T follicular helper cell (primary cell): Measurements from ENCODE around the gene ACOT2.
"Not testable (repeated sequence)": the region's sequence is repeated elsewhere in the genome, so short reads cannot be mapped to it uniquely, and the experiment has no call there.

Source experiments
- DNase-seq: peaks from one replicate; pipeline ENCODE4 v3.0.0-alpha.2; 2020; ENCODE audit warnings: low read depth

Gene ACOT2

GRCh38 chr14:73567951-73568885 is 795 bp upstream of the ACOT2 start:
- no peak for DNase-seq

- DNase-seq = not testable (repeated sequence)
Measured at GRCh38 chr14:73568886-73569184, 178 bp upstream of the ACOT2 start.

- DNase-seq = peak; percentile 31
Measured at GRCh38 chr14:73570913-73571312, 1.9 kb downstream of the ACOT2 start.

GRCh38 chr14:73573034-73573433 is 4.0 kb downstream of the ACOT2 start:
- DNase-seq = not testable (repeated sequence)

- DNase-seq = not testable (repeated sequence)
Measured at GRCh38 chr14:73573740-73574139, 4.7 kb downstream of the ACOT2 start.

- not testable (repeated sequence) for DNase-seq
Measured at GRCh38 chr14:73574251-73574650, 5.2 kb downstream of the ACOT2 start.

GRCh38 chr14:73576391-73576790 is 7.4 kb downstream of the ACOT2 start:
- DNase-seq = no peak

- not testable (repeated sequence) for DNase-seq
Measured at GRCh38 chr14:73577214-73577613, 8.2 kb downstream of the ACOT2 start.

GRCh38 chr14:73582102-73582979 is 13.3 kb downstream of the ACOT2 start:
- not testable (repeated sequence) for DNase-seq

GRCh38 chr14:73588695-73589094 is 19.7 kb downstream of the ACOT2 start:
- DNase-seq = no peak

- DNase-seq = no peak
Measured at GRCh38 chr14:73589116-73589515, 20.1 kb downstream of the ACOT2 start.

GRCh38 chr14:73590673-73591004 is 21.6 kb downstream of the ACOT2 start:
- DNase-seq = not testable (repeated sequence)

GRCh38 chr14:73591690-73592449 is 22.9 kb downstream of the ACOT2 start, which contains the start of gene ACOT4:
TSS of gene ACOT4 (plus strand) at chr14:73591873. CDS start at chr14:73591960, 87 bp downstream.
- DNase-seq = peak; percentile 44

- DNase-seq = no peak
Measured at GRCh38 chr14:73594491-73594890, 25.5 kb downstream of the ACOT2 start.

GRCh38 chr14:73599499-73599898 is 30.5 kb downstream of the ACOT2 start:
- no peak for DNase-seq

GRCh38 chr14:73602994-73603393 is 34.0 kb downstream of the ACOT2 start:
- DNase-seq = no peak

- DNase-seq = no peak
Measured at GRCh38 chr14:73606271-73606670, 37.3 kb downstream of the ACOT2 start.

GRCh38 chr14:73607241-73607640 is 38.2 kb downstream of the ACOT2 start:
- DNase-seq = no peak

- DNase-seq = no peak
Measured at GRCh38 chr14:73610687-73611086, 41.7 kb downstream of the ACOT2 start.

- DNase-seq = peak; percentile 42
Measured at GRCh38 chr14:73612339-73613045, 43.5 kb downstream of the ACOT2 start, which contains the start of gene ACOT6. TSS of gene ACOT6 (plus strand) at chr14:73612517. CDS start at chr14:73612572, 55 bp downstream.

GRCh38 chr14:73613046-73613383 is 44.0 kb downstream of the ACOT2 start:
- DNase-seq = no peak
